DLD1 (cell line): Measurements from ENCODE around the gene RIT1.
"Not testable (repeated sequence)": the region's sequence is repeated elsewhere in the genome, so short reads cannot be mapped to it uniquely, and the experiment has no call there.

ENCODE experiments used
- in situ Hi-C: cut with HindIII; loops from 2 replicates; pipeline ENCODE4 v1.10.0; 2017; ENCODE audit warnings: low sequenced_read_pairs

RIT1 gene

GRCh38 chr1:155934097-155934935 is 23.2 kb upstream of the RIT1 start, which contains the start of gene KHDC4:
KHDC4 (minus strand) TSS chr1:155934413; CDS start chr1:155934373, 40 bp downstream.
- in situ Hi-C loops = no loop called here

GRCh38 chr1:155933591-155934096 is 22.5 kb upstream of the RIT1 start:
- in situ Hi-C loops = no loop called here

- in situ Hi-C loops = no loop called here
These were observed 21.3 kb upstream of the RIT1 start for GRCh38 chr1:155932487-155932886.

- in situ Hi-C loops = no loop called here
These were observed 20.9 kb upstream of the RIT1 start for GRCh38 chr1:155932081-155932480.

GRCh38 chr1:155931332-155932038 is 20.3 kb upstream of the RIT1 start:
- in situ Hi-C loops = no loop called here

- in situ Hi-C loops = not testable (repeated sequence)
These were observed 19.6 kb upstream of the RIT1 start for GRCh38 chr1:155930725-155931124.

- in situ Hi-C loops = no loop called here
These were observed 17.9 kb upstream of the RIT1 start for GRCh38 chr1:155929057-155929456.

- in situ Hi-C loops = no loop called here
These were observed 14.4 kb upstream of the RIT1 start for GRCh38 chr1:155925506-155925905.

- in situ Hi-C loops = no loop called here
These were observed 9.6 kb upstream of the RIT1 start for GRCh38 chr1:155920717-155921116.

GRCh38 chr1:155919801-155920200 is 8.7 kb upstream of the RIT1 start:
- in situ Hi-C loops = no loop called here

- in situ Hi-C loops = no loop called here
These were observed 7.5 kb upstream of the RIT1 start for GRCh38 chr1:155918660-155919059.

GRCh38 chr1:155913969-155914757 is 3.0 kb upstream of the RIT1 start:
- in situ Hi-C loops = no loop called here

GRCh38 chr1:155912056-155912536 is 947 bp upstream of the RIT1 start:
- in situ Hi-C loops = no loop called here

- in situ Hi-C loops = no loop called here
These were observed 478 bp downstream of the RIT1 start for GRCh38 chr1:155910621-155911121.

GRCh38 chr1:155909894-155910293 is 1.3 kb downstream of the RIT1 start:
- in situ Hi-C loops = no loop called here

GRCh38 chr1:155904261-155904660 is 6.9 kb downstream of the RIT1 start:
- in situ Hi-C loops = no loop called here

- in situ Hi-C loops = no loop called here
These were observed 11.0 kb downstream of the RIT1 start for GRCh38 chr1:155900161-155900560.

- in situ Hi-C loops = no loop called here
These were observed 11.5 kb downstream of the RIT1 start for GRCh38 chr1:155899683-155900082.

GRCh38 chr1:155898888-155899287 is 12.3 kb downstream of the RIT1 start:
- in situ Hi-C loops = no loop called here

GRCh38 chr1:155897746-155898145 is 13.4 kb downstream of the RIT1 start:
- in situ Hi-C loops = no loop called here

- in situ Hi-C loops = not testable (repeated sequence)
These were observed 14.7 kb downstream of the RIT1 start for GRCh38 chr1:155896476-155896875.
